ENCODE data around the gene RNF4. TPM values are rescaled to one million over a fixed set of nuclear protein-coding genes. Genes with fewer than 3 reads are reported as not detected.

RNF4 gene
- total RNA-seq, 3 donors from 2014 or later = 96.7 to 105 (median 97.4) TPM

DNA sequence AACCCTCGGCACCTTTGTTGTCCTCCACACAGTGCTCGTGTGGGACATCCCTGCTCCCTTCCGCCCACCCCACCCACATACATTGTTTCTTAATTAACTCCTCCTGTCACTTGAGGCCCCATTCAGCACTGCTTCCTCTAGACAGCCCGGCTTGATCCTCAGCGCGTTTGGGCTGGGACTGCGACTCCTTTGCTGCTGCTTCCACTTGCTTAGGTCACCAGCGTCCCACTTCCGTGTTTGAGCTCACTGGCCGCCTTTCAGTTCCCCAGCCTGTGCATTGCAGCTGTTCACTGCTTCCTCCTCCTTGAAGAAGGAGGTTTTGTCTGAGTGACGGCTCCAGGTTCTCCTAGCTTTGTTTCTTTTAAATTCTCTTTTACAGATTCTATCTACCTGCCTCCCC lies 16.1 kb downstream of the RNF4 start:
- no peaks in the 10 kb centered on the region for H3K27me3 Mint-ChIP-seq (ENCODE audit: low read depth)
- ATAC-seq (peak; percentile 75 to 81), DNase-seq (peak; percentile 49)
- H3K36me3 Mint-ChIP-seq (ENCODE audit: insufficient read depth) = peaks cover 5% of the 10 kb centered on the region
- peaks cover 84% of the 10 kb centered on the region for H3K4me1 Mint-ChIP-seq (ENCODE audit: low read depth)
- H3K4me3 Mint-ChIP-seq = peak overlapping the region; percentile 60
- no peaks in the 10 kb centered on the region for H3K9me3 Mint-ChIP-seq

DNA sequence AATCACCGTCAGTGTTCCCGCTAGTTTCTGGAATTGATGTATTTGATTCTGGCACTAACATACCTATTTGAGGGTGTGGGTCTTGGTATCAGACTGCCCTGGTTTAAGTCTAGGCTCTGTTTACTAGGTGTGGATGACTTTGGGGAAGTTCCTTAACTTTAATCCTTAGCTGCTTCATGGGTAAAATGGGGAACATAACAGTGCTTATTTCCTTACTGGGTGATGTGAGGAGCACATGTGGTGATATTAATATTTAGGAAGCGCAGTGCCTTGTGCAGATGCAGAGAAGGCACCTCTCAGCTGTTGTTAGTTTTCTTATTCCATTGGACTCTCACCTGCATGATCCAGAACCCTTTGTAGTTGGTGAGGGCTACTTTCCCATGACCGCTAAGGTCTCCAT lies 17.1 kb downstream of the RNF4 start:
- H3K9me3 Mint-ChIP-seq = no peaks in the 10 kb centered on the region
- H3K36me3 Mint-ChIP-seq (ENCODE audit: insufficient read depth) = peaks cover 9% of the 10 kb centered on the region
- H3K4me1 Mint-ChIP-seq (ENCODE audit: low read depth) = peaks cover 75% of the 10 kb centered on the region
- H3K4me3 Mint-ChIP-seq = no peak overlapping the region
- ATAC-seq = no peak
- no peaks in the 10 kb centered on the region for H3K27me3 Mint-ChIP-seq (ENCODE audit: low read depth)
- DNase-seq = no peak

DNA sequence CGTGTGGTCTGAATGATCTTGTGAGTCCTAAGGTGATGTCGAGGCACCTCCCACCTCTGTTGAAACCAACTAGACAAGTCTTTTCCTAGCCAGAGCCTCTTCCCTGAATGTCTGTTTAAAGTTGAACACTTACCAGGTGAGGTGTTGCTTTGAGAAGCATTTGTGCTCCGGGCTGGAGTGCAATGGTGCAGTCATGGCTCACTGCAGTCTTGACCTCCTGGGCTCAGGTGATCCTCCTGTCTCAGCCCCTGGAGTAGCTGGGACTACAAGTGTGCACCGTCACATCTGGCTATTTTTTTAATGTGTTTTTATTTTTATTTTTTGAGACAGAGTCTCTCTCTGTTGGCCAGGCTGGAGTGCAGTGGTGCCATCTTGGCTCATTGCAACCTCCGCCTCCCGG lies 18.1 kb downstream of the RNF4 start:
- Mint-ChIP-seq H3K9me3 (no peaks in the 10 kb centered on the region), H3K36me3 (ENCODE audit: insufficient read depth) (peaks cover 9% of the 10 kb centered on the region), H3K27me3 (ENCODE audit: low read depth) (no peaks in the 10 kb centered on the region), H3K4me1 (ENCODE audit: low read depth) (peaks cover 67% of the 10 kb centered on the region), H3K4me3 (no peak overlapping the region)
- no peak for ATAC-seq
- DNase-seq = no peak

DNA sequence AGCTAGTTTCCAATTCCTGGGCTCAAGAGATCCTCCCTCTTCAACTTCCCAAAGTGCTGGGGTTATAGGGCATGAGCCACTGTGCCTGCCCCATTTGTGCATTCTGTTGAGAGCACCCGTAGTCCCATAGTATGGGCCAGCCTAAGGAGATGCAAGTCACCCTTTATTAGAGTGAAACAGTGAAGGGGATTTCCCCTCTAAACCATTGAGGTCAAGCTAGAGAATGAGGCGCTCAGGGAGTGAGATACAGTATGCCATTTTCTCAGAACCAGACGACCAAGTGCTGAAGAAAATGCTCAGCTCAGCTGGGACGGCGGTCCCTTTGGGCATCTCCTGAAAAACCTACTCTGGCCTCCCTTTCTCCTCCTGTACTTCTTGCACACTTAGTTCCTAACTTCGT lies 18.7 kb downstream of the RNF4 start:
- Mint-ChIP-seq H3K4me3 (no peak overlapping the region), H3K36me3 (ENCODE audit: insufficient read depth) (peaks cover 13% of the 10 kb centered on the region)
- peak; percentile 23 to 41 for ATAC-seq

DNA sequence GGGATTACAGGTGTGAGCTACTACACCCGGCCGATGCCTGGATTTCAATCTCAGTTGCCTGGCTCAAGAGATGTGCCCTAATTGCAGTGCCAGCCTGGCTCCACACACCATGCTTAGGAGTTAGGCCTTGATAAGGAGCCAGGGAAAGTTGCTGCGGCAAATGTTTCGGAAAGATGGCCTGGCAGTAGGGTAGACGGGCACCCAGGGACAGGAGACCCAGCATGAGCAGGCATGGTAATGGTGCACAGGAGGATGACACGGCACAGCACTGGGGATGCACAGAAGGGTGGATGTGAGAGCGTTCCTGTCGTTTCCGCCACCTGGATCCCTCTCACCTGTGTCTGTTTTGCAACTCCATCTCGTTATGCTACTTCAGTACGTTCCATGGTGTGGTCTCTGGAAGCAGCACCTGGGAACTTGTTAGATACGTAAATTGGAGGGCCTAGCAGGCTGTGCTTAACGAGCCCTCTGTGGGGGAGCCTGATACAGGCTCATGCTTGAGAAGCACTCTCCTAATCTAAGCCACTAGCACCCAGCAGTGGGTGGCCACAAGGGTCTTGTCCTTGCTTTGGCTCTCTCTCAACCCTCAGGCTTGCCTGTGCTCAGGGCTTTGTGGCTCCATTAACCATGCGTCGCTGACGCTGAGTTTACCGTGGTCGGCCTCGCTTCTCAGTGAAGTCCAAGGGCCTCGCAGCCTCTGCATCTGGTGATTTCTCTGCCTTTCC lies 20.3 kb downstream of the RNF4 start:
- Mint-ChIP-seq H3K36me3 (ENCODE audit: insufficient read depth) (peaks cover 20% of the 10 kb centered on the region), H3K4me3 (no peak overlapping the region), H3K9me3 (no peaks in the 10 kb centered on the region), H3K27me3 (ENCODE audit: low read depth) (no peaks in the 10 kb centered on the region), H3K4me1 (ENCODE audit: low read depth) (peaks cover 51% of the 10 kb centered on the region)
- no peak for ATAC-seq
- DNase-seq = no peak

More for the DNA sequence above, 18.7 kb downstream of the RNF4 start:
- DNase-seq = no peak
- Mint-ChIP-seq H3K4me1 (ENCODE audit: low read depth) (peaks cover 61% of the 10 kb centered on the region), H3K27me3 (ENCODE audit: low read depth) (no peaks in the 10 kb centered on the region), H3K9me3 (no peaks in the 10 kb centered on the region)

DNA sequence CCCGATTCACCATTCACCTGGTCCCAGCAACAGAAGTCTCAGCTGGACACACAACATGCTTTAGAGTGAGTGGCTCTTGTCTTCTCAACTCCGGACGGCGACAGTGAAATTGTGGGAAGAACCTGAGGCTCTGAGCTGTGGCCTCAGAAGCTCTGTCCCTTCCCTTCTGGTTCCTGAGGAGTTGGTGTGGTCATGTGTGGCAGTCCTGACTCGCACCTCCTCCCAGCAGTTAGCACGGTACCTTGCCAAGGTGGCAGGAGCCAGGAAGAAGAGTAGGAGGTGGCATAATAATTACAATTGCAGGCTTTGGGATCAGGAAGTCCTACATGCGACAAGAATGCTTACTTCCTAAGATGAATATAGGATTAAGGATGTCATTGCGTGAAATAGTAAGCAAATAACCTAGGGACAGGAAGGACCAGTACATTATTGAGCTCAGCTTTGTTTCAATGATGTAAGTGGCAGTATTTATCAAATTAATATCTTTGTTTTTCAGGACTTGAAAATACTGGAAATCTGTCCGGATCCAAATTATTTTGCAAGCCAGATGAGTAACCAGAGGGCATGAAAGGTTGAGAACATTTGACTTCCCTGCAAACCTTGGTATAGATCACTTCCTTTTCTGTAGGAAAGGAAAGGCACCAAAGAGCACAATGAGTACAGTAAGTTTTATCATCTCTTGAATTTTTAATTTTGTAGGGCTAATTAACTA lies 21.1 kb downstream of the RNF4 start:
- Mint-ChIP-seq H3K9me3 (no peaks in the 10 kb centered on the region), H3K27me3 (ENCODE audit: low read depth) (no peaks in the 10 kb centered on the region), H3K4me1 (ENCODE audit: low read depth) (peaks cover 43% of the 10 kb centered on the region), H3K4me3 (no peak overlapping the region), H3K36me3 (ENCODE audit: insufficient read depth) (peaks cover 23% of the 10 kb centered on the region)
- no peak for DNase-seq
- no peak for ATAC-seq

DNA sequence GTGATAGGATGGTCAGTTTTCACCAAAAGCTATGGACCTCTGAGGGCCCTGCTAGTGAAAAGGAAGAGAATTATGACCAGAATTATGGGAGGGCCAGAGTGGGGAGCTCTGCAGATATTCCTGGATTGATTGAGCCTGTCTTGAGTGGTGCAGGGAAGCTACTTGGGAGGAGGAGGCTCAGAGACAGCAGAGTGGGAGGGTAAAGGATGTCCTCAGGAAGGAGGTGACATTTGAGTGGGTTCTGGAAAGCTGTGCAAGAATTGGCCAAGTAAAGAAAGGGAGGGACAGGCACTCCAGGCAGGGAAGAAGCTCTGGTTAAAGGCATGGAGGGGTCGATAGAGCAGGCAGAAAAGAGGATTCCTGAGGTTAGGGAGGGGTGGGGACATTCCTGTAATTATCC lies 24.1 kb downstream of the RNF4 start:
- H3K27me3 Mint-ChIP-seq (ENCODE audit: low read depth) = no peaks in the 10 kb centered on the region
- ATAC-seq = no peak
- no peaks in the 10 kb centered on the region for H3K9me3 Mint-ChIP-seq
- peaks cover 16% of the 10 kb centered on the region for H3K4me1 Mint-ChIP-seq (ENCODE audit: low read depth)
- no peak for DNase-seq
- H3K4me3 Mint-ChIP-seq = no peak overlapping the region
- peaks cover 38% of the 10 kb centered on the region for H3K36me3 Mint-ChIP-seq (ENCODE audit: insufficient read depth)

DNA sequence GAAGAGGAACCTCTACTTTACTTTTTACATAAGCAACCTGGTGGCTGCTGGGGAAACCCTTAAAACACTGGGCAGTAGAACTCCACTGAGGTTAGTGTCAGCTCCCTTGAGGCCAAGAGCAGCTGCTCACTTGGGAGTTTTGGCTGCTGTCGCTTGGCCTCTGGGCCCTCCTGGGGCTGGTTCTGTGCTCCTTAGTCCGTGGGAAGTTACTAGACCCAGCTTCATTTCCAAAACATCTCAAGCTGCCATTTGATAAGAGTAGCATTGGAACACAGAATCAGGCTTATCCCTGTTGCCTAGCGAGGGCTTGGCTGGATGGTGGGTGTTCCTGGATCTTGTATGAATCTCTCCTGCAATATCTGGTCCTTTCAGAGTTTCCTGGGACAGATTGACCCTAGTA lies 26.1 kb downstream of the RNF4 start:
- H3K36me3 Mint-ChIP-seq (ENCODE audit: insufficient read depth) = peaks cover 41% of the 10 kb centered on the region
- no peaks in the 10 kb centered on the region for H3K27me3 Mint-ChIP-seq (ENCODE audit: low read depth)
- no peak overlapping the region for H3K4me3 Mint-ChIP-seq
- no peak for ATAC-seq
- DNase-seq = no peak
- peaks cover 6% of the 10 kb centered on the region for H3K4me1 Mint-ChIP-seq (ENCODE audit: low read depth)
- H3K9me3 Mint-ChIP-seq = no peaks in the 10 kb centered on the region

DNA sequence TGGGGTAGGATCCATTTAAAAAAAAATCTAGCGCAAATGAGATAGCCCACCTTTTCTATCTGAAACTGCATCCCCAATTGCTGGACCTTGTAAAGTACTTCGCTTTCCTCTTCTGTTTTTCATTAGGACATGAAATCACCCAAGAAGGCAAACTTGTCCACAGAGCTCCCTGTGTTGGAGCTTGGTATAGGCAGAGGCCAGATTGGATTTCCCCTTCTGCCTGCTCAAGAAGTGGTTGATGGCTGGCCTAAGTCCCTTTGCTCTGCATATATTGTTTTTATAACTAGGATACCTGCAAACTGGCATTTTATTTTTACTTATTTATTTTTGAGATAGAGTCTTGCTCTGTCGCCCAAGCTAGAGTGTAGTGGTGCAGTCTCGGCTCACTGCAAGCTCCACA lies 28.4 kb downstream of the RNF4 start:
- no peaks in the 10 kb centered on the region for H3K27me3 Mint-ChIP-seq (ENCODE audit: low read depth)
- peaks cover 46% of the 10 kb centered on the region for H3K36me3 Mint-ChIP-seq (ENCODE audit: insufficient read depth)
- DNase-seq = no peak
- H3K4me3 Mint-ChIP-seq = no peak overlapping the region
- H3K9me3 Mint-ChIP-seq = no peaks in the 10 kb centered on the region
- H3K4me1 Mint-ChIP-seq (ENCODE audit: low read depth) = peaks cover 8% of the 10 kb centered on the region
- no peak for ATAC-seq

DNA sequence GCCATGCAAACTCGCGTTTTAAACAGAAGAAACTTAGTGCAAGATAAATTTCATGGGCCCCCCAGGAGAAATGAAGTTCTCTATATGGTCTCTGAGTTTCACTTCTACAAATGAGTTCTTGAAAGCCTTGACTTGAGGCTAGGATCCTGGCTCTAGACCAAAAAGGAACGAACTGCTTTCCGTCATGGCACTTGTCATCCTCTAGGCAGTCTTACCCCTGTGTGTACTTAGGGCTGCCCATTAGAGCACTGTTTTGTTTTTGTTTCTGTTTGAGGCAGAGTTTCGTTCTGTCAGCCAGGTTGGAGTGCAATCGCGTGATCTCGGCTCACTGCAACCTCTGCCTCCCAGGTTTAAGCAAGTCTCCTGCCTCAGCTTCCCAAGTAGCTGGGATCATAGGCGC lies 29.0 kb downstream of the RNF4 start:
- Mint-ChIP-seq H3K27me3 (ENCODE audit: low read depth) (no peaks in the 10 kb centered on the region), H3K36me3 (ENCODE audit: insufficient read depth) (peaks cover 40% of the 10 kb centered on the region), H3K4me1 (ENCODE audit: low read depth) (peaks cover 6% of the 10 kb centered on the region), H3K9me3 (no peaks in the 10 kb centered on the region), H3K4me3 (no peak overlapping the region)
- ATAC-seq (no peak), DNase-seq (no peak)

DNA sequence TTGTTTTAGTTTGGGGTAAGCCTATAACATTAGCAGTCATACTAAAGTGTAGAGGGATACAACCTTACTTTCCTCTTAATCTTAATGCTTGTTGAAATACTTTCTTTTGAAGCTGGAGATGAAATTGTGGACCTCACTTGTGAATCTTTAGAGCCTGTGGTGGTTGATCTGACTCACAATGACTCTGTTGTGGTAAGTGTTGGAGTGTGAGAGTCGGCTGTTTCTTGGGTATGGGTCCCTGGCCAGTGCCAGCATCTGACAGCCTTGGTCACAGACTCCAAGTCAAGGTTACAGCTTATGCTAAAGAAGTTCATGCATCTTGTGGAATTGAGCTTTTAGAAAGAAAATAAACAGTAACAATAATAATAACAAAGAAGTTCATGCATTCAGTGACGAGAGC lies 31.6 kb downstream of the RNF4 start:
- DNase-seq (no peak), ATAC-seq (peak; percentile 63 to 68)
- Mint-ChIP-seq H3K4me1 (ENCODE audit: low read depth) (peaks cover 6% of the 10 kb centered on the region), H3K9me3 (no peaks in the 10 kb centered on the region), H3K4me3 (no peak overlapping the region), H3K27me3 (ENCODE audit: low read depth) (no peaks in the 10 kb centered on the region), H3K36me3 (ENCODE audit: insufficient read depth) (peaks cover 38% of the 10 kb centered on the region)

DNA sequence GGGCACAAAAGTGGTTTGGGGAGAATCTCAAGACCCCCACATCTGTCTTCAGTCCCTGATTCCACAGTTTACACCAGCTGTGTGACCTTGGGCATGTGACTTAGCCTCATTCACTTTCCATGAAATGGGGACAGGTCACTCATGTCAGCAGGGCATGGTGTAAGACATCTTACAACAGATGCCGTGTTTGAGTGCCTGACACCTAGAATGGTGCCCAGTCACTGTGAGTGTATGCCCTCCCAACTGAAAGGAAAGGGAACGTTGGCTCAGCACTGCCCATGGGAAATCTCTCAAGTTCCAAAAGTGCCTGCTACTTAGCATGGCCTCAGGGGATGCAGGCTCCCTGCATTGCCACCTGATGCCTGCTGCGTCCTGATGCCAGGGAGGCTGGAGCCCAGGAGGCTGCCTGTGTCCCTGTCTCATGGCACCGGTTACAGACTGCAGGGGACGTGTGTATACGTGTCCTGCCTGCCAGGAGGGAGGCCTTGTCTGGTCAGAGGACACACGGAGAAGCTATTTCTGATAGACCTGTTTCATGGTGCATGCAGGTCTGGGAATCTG lies 32.2 kb downstream of the RNF4 start:
- H3K4me3 Mint-ChIP-seq = no peak overlapping the region
- no peaks in the 10 kb centered on the region for H3K9me3 Mint-ChIP-seq
- no peak for ATAC-seq
- DNase-seq = no peak
- peaks cover 6% of the 10 kb centered on the region for H3K4me1 Mint-ChIP-seq (ENCODE audit: low read depth)
- H3K36me3 Mint-ChIP-seq (ENCODE audit: insufficient read depth) = peaks cover 35% of the 10 kb centered on the region
- H3K27me3 Mint-ChIP-seq (ENCODE audit: low read depth) = no peaks in the 10 kb centered on the region

DNA sequence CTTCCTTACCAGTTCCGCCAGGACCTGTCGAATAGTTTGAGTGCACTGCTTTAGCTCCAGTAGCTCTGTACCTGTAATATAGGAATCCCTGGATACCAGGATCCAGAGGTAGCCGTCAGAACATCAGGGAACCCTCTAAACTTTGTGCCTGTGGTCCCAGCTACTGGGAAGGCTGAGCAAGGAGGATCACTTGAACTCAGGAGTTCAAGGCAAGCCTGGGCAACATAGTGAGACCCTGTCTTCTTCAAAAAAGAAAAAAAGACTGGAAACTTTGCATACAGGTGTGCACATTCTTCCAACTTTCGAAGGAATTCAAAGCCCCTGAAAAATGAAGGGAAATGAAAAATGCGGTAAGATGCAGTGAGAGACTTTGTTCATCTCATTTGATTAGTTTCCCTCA lies 34.9 kb downstream of the RNF4 start:
- Mint-ChIP-seq H3K9me3 (no peaks in the 10 kb centered on the region), H3K4me3 (no peak overlapping the region), H3K27me3 (ENCODE audit: low read depth) (no peaks in the 10 kb centered on the region), H3K4me1 (ENCODE audit: low read depth) (peaks cover 7% of the 10 kb centered on the region), H3K36me3 (ENCODE audit: insufficient read depth) (peaks cover 30% of the 10 kb centered on the region)
- ATAC-seq (no peak), DNase-seq (no peak)

DNA sequence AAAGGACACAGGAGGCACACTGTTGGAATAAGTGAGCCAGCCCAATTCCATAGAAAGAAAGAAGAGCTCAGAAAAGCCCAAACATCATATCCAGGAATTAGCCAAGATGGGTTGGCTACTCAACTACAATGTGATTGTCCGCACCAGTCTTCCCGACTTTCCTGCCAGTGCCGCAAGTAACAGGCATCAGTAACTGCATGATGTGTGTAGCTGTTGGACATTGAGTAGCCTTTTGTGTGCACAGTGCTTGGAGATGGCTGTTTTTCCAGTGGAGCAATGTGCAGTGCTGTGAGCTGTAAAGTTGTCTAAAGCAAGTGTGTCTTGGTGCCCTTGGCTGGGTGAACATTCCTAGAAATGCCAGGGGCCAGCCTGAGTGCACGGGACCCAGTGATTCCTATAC lies 38.4 kb downstream of the RNF4 start:
- Mint-ChIP-seq H3K4me1 (ENCODE audit: low read depth) (peaks cover 14% of the 10 kb centered on the region), H3K36me3 (ENCODE audit: insufficient read depth) (peaks cover 28% of the 10 kb centered on the region), H3K9me3 (no peaks in the 10 kb centered on the region), H3K27me3 (ENCODE audit: low read depth) (no peaks in the 10 kb centered on the region), H3K4me3 (no peak overlapping the region)
- DNase-seq (no peak), ATAC-seq (no peak)

DNA sequence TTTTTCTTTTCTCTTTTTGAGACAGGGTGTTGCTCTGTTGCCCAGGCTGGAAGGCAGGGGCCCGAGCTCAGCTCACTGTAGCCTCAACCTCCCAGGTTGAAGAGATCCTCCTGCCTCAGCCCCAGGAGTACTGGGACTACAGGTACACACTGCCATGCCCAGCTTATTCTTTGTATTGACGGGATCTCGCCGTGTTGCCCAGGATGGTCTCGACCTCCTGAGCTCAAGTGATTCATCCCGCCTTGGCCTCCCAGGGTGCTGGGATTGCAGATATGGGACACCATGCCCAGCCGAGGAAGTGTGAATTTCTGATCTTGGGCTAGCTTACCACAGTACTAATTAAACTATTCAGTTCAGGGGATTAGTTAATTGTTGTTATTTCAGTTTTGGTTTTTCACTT lies 38.9 kb downstream of the RNF4 start:
- no peak for ATAC-seq
- Mint-ChIP-seq H3K4me3 (no peak overlapping the region), H3K4me1 (ENCODE audit: low read depth) (peaks cover 14% of the 10 kb centered on the region)

More for the DNA sequence above, 38.9 kb downstream of the RNF4 start:
- no peak for DNase-seq
- H3K9me3 Mint-ChIP-seq = no peaks in the 10 kb centered on the region
- H3K36me3 Mint-ChIP-seq (ENCODE audit: insufficient read depth) = peaks cover 28% of the 10 kb centered on the region
- H3K27me3 Mint-ChIP-seq (ENCODE audit: low read depth) = no peaks in the 10 kb centered on the region

All from activated T-cell treated with anti-CD3 and anti-CD28 coated beads, Interleukin-2, amount 50 U/mL, for 4 hours (primary cell).